Uterus (tissue), 4 donors: Measurements from ENCODE around the gene HIP1R. TPM values are rescaled to one million over a fixed set of nuclear protein-coding genes. Genes with fewer than 3 reads are reported as not detected.
A peak's percentile ranks its signal among the peaks of the same experiment; 100 is the strongest.
"Not testable (repeated sequence)": the region's sequence is repeated elsewhere in the genome, so short reads cannot be mapped to it uniquely, and the experiment has no call there.

Source experiments
- DNase-seq, 2 donors: peaks; one replicate each; pipeline ENCODE4 v3.0.0-alpha.2; 2019 to 2020
- H3K27ac ChIP-seq, 2 donors: fragments of 200-600 bp; sonication (generic); 1 replicate in 1 of 2; 2 replicates in 1 of 2; pipeline ENCODE4 v1.5.1; 2016 to 2018
- H3K27me3 ChIP-seq, 2 donors: fragments of 200-600 bp; sonication (generic); one replicate each; pipeline ENCODE4 v1.5.1; 2018 to 2019; ENCODE audit warnings: control low read depth in 1 of 2
- H3K36me3 ChIP-seq, 2 donors: fragments of 200-600 bp; sonication (generic); one replicate each; pipeline ENCODE4 v1.5.1; 2019; ENCODE audit warnings: control low read depth in 1 of 2
- H3K4me1 ChIP-seq, 2 donors: fragments of 200-600 bp; sonication (generic); one replicate each; pipeline ENCODE4 v1.5.1; 2018 to 2019; ENCODE audit warnings: control low read depth in 1 of 2
- H3K4me3 ChIP-seq, 2 donors: fragments of 200-600 bp; sonication (generic); 1 replicate in 1 of 2; 2 replicates in 1 of 2; pipeline ENCODE4 v1.5.1; 2018 to 2019; ENCODE audit warnings: mild to moderate bottlenecking in 1 of 2
- H3K9me3 ChIP-seq, 2 donors: fragments of 200-600 bp; sonication (generic); one replicate each; pipeline ENCODE4 v1.5.1; 2019; ENCODE audit warnings: control low read depth in 1 of 2
- POLR2A ChIP-seq, 2 donors: fragments of 450-650 bp; IDR thresholded peaks; one replicate each; pipeline ENCODE4 v1.6.1; 2016; ENCODE audit warnings: antibody characterized with exemption in 2 of 2, mild to moderate bottlenecking in 1 of 2, moderate library complexity in 1 of 2
- intact Hi-C: fragments of 100-400 bp; cut with DNase I; formaldehyde crosslinking; loops from one replicate; pipeline ENCODE4 v1.15.1; 2023; ENCODE audit warnings: low total_unique reads
- total RNA-seq, 4 donors: library from RNA; depleted of rRNA in 3 of 4; stranded (reverse); fragments of >200 nt in 3 of 4; gene quantifications; one replicate each; pipeline versions ENCODE4 v1.1.0 to v1.2.4, GENCODE V29; 2014 to 2023
- TF ChIP-seq, protein P1 (sequence below), 4 experiments: fragments of 200-600 bp in 2 of 4; fragments of 450-650 bp in 2 of 4; sonication (generic) in 2 of 4; IDR thresholded peaks; one replicate each; pipeline ENCODE4 v1.5.1; 2016 to 2019; ENCODE audit warnings: antibody characterized with exemption in 4 of 4, mild to moderate bottlenecking in 2 of 4, moderate library complexity in 1 of 4
- donor health status: DM: yes; HTN: yes; CAD: no.

Gene HIP1R
- total RNA-seq, 4 donors from 2014 or later, result 2.9 to 31.3 (median 25.8) TPM

DNA sequence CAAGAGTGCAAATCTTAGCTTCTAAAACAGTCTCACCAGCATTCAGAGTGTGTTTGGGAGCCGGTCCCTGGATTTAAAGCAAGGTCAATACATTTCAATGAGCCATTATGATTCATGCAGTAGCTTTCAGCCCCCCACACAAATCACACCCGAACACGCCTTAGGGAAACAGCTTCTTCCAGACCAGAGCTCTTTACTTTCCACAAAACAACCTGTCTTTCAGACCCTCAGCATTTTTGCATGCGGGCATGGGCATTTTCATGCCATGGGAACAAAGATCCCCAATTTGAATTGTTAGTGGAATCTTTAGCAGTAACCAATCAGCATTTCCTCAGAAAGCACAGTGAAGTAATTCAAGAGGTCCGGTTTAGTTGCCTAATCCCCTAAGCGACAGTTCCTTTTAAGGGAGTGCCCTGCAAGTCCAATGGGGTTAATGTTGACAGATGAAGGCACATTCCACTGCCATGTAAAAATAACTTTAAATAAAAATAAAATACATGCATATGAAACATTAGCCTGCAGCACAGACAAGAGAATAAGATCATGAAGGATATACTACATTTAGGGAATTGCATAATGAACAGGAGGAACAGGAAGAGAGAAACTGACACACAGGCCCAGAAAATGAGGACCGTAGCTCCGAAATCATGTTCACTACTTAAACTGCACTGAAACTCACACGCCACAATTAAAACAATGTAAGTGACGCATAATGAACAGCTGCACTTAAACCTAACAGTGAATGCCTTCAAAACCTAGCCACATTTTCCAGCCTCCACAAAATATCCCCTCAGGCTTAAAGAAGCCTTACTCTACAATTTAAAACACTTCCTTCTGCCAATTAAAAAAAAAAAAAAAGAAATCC lies 56.6 kb downstream of the HIP1R start:
- no peaks in the 10 kb centered on the region for H3K9me3 ChIP-seq
- intact Hi-C loops, result no loop called here
- H3K4me1 ChIP-seq, result peaks cover 0 to 24% of the 10 kb centered on the region in 2 donors
- no peak overlapping the region for H3K4me3 ChIP-seq
- H3K27ac ChIP-seq, result peak overlapping the region in 1 of 2 donors; percentile 12
- H3K36me3 ChIP-seq, result no peaks in the 10 kb centered on the region
- no peak for TF ChIP-seq POLR2A (IDR thresholded peaks at IDR 0.05)
- TF ChIP-seq, protein P1, sequence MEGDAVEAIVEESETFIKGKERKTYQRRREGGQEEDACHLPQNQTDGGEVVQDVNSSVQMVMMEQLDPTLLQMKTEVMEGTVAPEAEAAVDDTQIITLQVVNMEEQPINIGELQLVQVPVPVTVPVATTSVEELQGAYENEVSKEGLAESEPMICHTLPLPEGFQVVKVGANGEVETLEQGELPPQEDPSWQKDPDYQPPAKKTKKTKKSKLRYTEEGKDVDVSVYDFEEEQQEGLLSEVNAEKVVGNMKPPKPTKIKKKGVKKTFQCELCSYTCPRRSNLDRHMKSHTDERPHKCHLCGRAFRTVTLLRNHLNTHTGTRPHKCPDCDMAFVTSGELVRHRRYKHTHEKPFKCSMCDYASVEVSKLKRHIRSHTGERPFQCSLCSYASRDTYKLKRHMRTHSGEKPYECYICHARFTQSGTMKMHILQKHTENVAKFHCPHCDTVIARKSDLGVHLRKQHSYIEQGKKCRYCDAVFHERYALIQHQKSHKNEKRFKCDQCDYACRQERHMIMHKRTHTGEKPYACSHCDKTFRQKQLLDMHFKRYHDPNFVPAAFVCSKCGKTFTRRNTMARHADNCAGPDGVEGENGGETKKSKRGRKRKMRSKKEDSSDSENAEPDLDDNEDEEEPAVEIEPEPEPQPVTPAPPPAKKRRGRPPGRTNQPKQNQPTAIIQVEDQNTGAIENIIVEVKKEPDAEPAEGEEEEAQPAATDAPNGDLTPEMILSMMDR (IDR thresholded peaks at IDR 0.05), result no peak
- H3K27me3 ChIP-seq, result no peaks in the 10 kb centered on the region
- DNase-seq, result no peak

DNA sequence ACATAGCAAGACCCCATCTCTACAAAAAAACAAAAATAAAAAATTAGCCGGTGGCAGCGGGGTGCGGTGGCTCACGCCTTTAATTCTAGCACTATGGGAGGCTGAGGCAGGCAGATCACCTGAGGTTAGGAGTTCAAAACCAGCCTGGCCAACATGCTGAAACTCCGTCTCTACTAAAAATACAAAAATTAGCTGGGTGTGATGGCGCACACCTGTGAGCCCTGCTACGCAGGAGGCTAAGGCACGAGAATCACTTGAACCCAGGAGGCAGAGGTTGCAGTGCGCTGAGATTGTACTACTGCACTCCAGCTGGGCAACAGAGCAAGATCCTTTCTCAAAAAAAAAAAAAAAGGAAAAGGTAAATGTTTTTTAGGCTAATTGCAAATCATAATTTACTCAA lies 57.5 kb downstream of the HIP1R start:
- Histone ChIP-seq H3K4me1 (peaks cover 0 to 21% of the 10 kb centered on the region in 2 donors), H3K27ac (peak overlapping the region in 1 of 2 donors; percentile 12)
- intact Hi-C loops, H3K36me3 ChIP-seq, H3K9me3 ChIP-seq, DNase-seq, H3K4me3 ChIP-seq, H3K27me3 ChIP-seq: not testable (repeated sequence)

DNA sequence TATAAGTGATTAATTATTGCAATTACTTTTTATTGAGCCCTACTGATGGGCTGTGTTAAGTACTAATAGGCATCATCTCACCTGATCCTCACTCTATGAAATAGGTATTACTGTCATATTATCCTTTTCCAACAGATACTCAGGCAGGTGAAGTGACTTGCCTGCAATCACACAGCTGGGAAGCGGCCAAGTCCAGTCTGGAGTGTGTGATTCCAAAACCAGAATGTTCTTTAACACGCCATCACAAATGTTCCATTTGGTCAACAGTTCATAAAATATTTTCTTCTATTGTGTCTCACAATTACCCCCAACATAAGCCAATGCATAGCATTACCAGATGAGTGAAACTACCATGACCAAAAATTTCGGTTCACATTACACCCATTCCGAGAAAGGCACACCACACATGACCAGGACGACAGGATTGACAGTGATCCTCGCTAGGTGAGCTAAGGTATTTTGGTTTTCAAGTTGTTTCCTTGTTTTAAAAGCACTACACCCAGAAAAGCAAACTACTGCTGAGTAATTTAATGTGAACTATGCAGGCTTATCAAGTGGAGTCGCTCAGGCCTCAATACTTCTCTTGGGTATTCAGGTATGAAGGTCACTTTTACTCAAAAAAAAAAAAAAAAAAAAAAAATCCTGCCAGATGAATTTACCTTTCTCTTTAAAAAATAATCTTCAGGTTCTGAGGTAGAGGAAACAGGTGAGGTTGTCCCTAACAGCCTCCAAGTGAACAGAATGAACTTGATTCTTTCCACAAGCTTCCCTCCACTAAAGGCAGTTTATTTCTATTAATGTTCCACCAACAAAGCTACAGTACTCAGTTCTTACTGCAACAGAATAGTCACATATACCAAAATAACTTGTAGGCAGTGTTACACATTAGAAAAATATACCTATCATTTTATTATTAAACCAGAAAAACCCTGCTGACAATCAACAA lies 58.2 kb downstream of the HIP1R start:
- Histone ChIP-seq H3K9me3 (no peaks in the 10 kb centered on the region), H3K27ac (no peak overlapping the region), H3K4me1 (peaks cover 0 to 19% of the 10 kb centered on the region in 2 donors), H3K4me3 (no peak overlapping the region), H3K36me3 (no peaks in the 10 kb centered on the region), H3K27me3 (no peaks in the 10 kb centered on the region)
- TF ChIP-seq POLR2A (IDR thresholded peaks at IDR 0.05), result no peak
- TF ChIP-seq, protein P1 (IDR thresholded peaks at IDR 0.05), result no peak
- intact Hi-C loops, result no loop called here
- DNase-seq, result no peak

DNA sequence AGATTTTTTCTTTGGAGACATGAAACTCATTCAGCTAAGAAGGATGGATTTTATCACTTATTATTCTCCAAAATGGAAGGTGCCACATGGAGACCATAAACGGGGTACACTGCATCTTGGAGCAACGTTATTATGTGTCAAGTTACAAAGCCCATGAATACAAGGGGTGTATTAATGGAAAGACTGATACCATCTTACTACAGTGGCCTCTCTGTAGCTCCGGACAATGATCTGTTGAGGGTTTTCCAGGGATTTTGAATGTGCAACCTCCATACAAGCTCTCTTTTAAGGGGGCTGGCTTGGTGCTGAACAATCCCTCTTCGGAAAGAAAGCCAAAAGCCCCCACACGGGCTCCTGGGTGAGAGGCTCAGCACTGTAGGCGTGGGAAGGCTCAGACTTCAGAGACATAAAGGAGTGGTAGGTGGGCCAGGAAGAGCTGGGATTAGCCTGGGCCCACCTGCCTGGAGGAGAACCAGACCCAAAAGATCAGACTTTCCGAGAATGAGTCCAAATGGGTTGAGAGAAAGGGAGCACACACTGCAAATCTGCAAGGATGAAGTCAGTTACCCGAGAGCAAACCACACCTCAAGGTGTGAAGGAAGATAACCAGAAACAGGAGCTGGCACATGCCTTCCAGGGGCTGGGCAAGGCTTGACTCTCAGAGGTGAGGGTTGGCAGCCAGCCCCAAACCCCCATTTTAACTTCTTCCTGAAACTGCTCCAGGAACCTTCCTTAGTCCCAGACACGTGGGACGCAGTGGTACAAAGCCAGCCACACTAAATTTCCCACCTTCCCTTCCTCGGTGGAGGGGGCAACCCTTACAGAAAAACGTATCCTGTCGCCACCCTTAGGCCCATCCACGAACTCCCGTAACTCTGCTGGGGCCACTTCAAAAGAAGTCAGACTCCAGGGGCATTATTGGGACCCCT lies 59.2 kb downstream of the HIP1R start:
- H3K9me3 ChIP-seq, result no peaks in the 10 kb centered on the region
- TF ChIP-seq POLR2A (IDR thresholded peaks at IDR 0.05), result no peak
- TF ChIP-seq, protein P1 (IDR thresholded peaks at IDR 0.05), result no peak
- H3K4me3 ChIP-seq, result peak overlapping the region; percentile 65 to 95
- H3K27ac ChIP-seq, result peak overlapping the region; percentile 78 to 81
- peak in 1 of 2 donors; percentile 27 for DNase-seq
- peaks cover 0 to 19% of the 10 kb centered on the region in 2 donors for H3K4me1 ChIP-seq
- H3K36me3 ChIP-seq, result no peaks in the 10 kb centered on the region
- intact Hi-C loops, result no loop called here
- no peaks in the 10 kb centered on the region for H3K27me3 ChIP-seq

DNA sequence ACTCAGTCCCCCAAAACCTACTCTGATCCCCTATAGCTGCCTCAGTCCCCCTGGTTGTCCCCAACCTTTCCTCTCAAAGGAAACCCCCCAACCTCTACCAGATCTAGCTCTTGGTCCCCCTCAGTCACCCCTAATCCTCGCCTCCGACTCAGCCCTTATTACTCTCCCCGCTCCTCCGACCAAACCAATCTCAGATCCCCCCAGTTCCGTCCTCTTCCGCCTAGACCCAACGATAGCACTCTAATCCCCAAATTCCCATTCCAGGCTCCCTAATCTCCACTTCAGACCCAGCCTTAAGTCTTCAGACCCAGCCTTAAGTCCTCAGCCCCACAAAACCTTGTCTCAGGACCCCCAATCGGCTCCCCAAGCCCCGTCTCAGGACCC lies 60.1 kb downstream of the HIP1R start:
- no peaks in the 10 kb centered on the region for H3K36me3 ChIP-seq
- intact Hi-C loops, result no loop called here
- peak overlapping the region; percentile 78 to 81 for H3K27ac ChIP-seq
- DNase-seq, result no peak
- TF ChIP-seq POLR2A (IDR thresholded peaks at IDR 0.05), result no peak
- TF ChIP-seq, protein P1 (IDR thresholded peaks at IDR 0.05), result no peak
- H3K4me3 ChIP-seq, result peak overlapping the region; percentile 65 to 95
- H3K27me3 ChIP-seq, result no peaks in the 10 kb centered on the region
- peaks cover 0 to 14% of the 10 kb centered on the region in 2 donors for H3K4me1 ChIP-seq
- H3K9me3 ChIP-seq, result no peaks in the 10 kb centered on the region
